GM19239 (cell line): ENCODE results near the gene SCAI.
A peak's percentile ranks its signal among the peaks of the same experiment; 100 is the strongest.
"Not testable (repeated sequence)": the region's sequence is repeated elsewhere in the genome, so short reads cannot be mapped to it uniquely, and the experiment has no call there.

Source experiments
- DNase-seq: peaks from one replicate; pipeline ENCODE4 v3.0.0; 2011; ENCODE audit warnings: low spot score; ENCODE audit not compliant: insufficient read length
- FAIRE-seq: peaks from 2 replicates; lab custom pipeline; 2011; peaks lifted over from hg19 to GRCh38; lab: Jason Lieb, UNC

The SCAI gene

GRCh38 chr9:125143377-125144090 lies at the start of gene SCAI:
TSS of gene SCAI (minus strand) at chr9:125143528. CDS start at chr9:125143437, 91 bp downstream.
- peak; percentile 95 for FAIRE-seq
- peak; percentile 96 for DNase-seq

- no peak for FAIRE-seq
- no peak for DNase-seq
Measured at GRCh38 chr9:125190361-125190801, 47.1 kb upstream of the SCAI start.

DNA sequence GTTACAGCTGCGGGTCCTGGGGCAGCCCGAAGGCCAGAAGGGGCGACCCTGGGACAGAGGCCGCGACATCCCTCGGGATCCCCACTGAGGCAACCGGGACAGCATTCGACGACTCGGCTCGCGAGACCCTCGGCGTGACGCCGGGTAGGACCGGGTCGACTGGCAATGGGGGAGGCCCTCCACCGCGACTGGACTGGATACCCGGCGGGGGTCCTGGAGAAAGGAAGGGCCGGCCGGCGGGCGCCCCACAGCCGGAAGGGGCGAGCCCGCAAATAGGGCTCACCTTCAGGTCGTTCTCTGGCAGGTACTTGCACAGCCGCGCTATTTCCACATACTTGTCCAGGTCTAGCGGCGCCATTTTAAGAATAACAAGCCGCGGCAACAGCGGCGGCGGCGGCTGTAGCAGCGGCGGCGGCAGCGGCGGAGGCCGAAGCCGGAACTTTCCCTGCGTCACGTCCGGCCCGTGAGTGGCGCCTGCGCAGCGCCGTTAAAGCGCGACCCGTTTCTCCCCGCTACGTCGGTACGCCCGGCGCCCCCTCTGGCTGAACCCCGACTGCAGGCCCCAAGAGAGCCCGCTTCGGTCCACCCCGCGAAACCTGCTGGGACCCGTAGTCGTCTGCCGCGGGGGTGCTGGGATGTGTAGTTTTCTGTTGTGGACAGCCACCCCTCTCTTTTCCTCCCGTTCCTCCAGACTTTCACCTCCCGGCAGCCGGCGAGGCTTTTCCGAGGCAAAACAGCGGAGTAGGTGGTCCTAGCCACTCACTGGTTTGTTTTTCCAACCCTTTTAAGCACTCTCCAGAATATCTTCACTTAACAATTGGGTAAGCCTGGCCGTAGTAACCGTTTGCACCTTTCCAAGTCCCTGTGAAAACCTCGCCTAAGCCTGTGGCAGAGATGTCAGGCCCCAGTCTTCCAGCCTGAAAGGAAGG lies 46.3 kb upstream of the SCAI start, which contains the start of gene PPP6C:
PPP6C (minus strand) TSS at position 443 of the 929 bp plus-strand sequence; CDS start at position 358, 85 bp downstream.
- DNase-seq (peak; percentile 93), FAIRE-seq (peak; percentile 84)

- DNase-seq (no peak), FAIRE-seq (no peak)
Measured at GRCh38 chr9:125189011-125189360, 45.7 kb upstream of the SCAI start.

- DNase-seq (no peak), FAIRE-seq (no peak)
Measured at GRCh38 chr9:125183561-125183960, 40.2 kb upstream of the SCAI start.

GRCh38 chr9:125183054-125183453 lies 39.7 kb upstream of the SCAI start:
- DNase-seq (no peak), FAIRE-seq (no peak)

GRCh38 chr9:125181756-125182155 lies 38.4 kb upstream of the SCAI start:
- not testable (repeated sequence) for DNase-seq, FAIRE-seq

- DNase-seq: no peak
- FAIRE-seq: no peak
Measured at GRCh38 chr9:125180876-125181275, 37.5 kb upstream of the SCAI start.

- DNase-seq, FAIRE-seq: not testable (repeated sequence)
Measured at GRCh38 chr9:125179776-125180175, 36.4 kb upstream of the SCAI start.

- DNase-seq: no peak
- no peak for FAIRE-seq
Measured at GRCh38 chr9:125177888-125178287, 34.6 kb upstream of the SCAI start.

DNA sequence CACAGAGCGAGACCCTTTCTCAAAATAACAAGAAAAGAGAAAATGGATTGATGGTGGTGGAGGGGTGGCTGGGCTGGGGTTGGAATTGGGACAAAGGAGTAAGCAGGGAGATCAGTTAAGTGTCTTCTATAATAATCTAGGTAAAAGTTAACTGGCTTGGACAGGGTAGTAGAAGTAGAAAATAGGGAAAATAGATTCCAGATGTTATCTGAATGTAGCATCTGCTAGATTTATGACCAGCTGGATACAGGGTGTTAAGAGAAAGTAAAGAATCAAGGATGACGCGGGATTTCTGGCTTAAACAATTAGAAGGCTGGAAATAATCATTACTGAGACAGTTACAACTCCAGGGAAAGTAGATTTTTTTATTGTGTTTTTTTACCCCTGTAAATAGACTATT lies 33.3 kb upstream of the SCAI start:
- no peak for DNase-seq
- FAIRE-seq: no peak

- FAIRE-seq (no peak), DNase-seq (no peak)
Measured at GRCh38 chr9:125172031-125172755, 28.9 kb upstream of the SCAI start.

DNA sequence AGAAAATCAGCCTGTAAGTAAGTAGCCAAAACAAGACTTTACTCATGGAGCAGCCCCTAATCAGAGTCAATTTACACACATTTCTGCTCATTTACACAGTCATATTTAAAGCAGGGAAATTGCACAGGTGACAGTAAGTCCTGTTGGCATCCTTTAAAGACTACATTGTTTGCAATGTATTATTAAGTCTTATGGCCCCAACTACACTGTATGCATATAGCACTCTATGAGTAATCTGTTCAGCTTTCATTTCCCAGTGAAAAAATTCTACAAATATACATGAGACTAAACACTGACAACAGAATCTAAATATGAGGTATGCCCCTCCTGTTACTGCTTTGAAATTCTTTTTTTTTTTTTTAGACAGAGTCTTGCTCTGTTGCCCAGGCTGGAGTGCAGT lies 26.6 kb upstream of the SCAI start:
- FAIRE-seq: no peak
- no peak for DNase-seq

GRCh38 chr9:125166762-125167161 lies 23.4 kb upstream of the SCAI start:
- no peak for FAIRE-seq
- no peak for DNase-seq

DNA sequence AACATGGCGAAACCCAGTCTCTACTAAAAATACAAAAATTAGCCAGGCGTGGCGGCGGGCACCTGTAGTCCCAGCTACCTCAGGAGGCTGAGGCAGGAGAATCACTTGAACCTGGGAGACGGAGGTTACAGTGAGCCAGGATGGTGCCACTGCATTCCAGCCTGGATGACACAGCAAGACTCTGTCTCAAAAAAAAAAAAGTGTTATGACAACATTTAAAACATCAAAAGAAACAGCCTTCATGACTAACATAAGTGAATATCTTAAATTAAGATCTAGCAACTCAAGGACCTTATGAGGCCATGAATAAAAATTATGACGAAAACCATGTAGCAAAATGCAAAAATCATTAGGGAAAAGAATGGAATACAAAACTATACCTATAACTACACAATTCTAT lies 19.6 kb upstream of the SCAI start:
- not testable (repeated sequence) for DNase-seq, FAIRE-seq

GRCh38 chr9:125161284-125161918 lies 18.1 kb upstream of the SCAI start:
- FAIRE-seq: no peak

GRCh38 chr9:125160750-125161149 lies 17.4 kb upstream of the SCAI start:
- FAIRE-seq (no peak), DNase-seq (no peak)

More at GRCh38 chr9:125161284-125161918, 18.1 kb upstream of the SCAI start:
- DNase-seq: no peak

DNA sequence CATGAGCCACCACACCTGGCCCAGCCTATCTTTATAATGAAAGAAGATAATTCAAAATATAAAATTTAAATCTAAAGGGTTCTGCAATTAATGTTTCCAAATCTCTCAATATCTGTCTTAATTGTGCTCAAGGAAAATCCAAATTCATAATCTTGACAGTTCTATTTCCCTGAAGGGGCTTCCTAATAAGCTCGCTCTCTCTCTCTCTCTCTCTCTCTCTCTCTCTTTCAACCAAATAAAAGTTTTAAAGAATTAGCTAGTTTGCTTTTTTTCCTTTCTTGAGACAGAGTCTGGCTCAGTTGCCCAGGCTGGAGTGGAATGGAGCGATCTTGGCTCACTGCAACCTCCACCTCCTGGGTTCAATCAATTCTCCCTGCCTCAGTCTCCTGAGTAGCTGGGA lies 13.2 kb upstream of the SCAI start:
- FAIRE-seq: no peak
- DNase-seq: no peak

GRCh38 chr9:125153712-125154367 lies 10.5 kb upstream of the SCAI start:
- FAIRE-seq (no peak), DNase-seq (no peak)
